BLaER1 treated with 17β-estradiol and CSF1 and Interleukin-3, amounts not matched to agents 10 nM and 100 nM (cell line): ENCODE results near the gene EXOC6B.

Experiments
- H3K27ac ChIP-seq, 11 experiments: shearing (Covaris generic); formaldehyde crosslinking; 2 replicates each; pipeline ENCODE4 v1.8.1; 2022
- H3K27me3 ChIP-seq, 11 experiments: shearing (Covaris generic); formaldehyde crosslinking; 2 replicates each; pipeline ENCODE4 v1.8.1; 2022
- H3K36me3 ChIP-seq, 11 experiments: shearing (Covaris generic); formaldehyde crosslinking; 2 replicates each; pipeline ENCODE4 v1.8.1; 2022
- H3K4me1 ChIP-seq, 10 experiments: shearing (Covaris generic); formaldehyde crosslinking; 2 replicates each; pipeline ENCODE4 v1.8.1; 2022
- H3K4me2 ChIP-seq, 11 experiments: shearing (Covaris generic); formaldehyde crosslinking; 2 replicates each; pipeline ENCODE4 v1.8.1; 2022
- H3K4me3 ChIP-seq, 10 experiments: shearing (Covaris generic); formaldehyde crosslinking; 2 replicates each; pipeline ENCODE4 v1.8.1; 2022
- H3K9ac ChIP-seq, 11 experiments: shearing (Covaris generic); formaldehyde crosslinking; 2 replicates each; pipeline ENCODE4 v1.8.1; 2022
- H3K9me3 ChIP-seq, 11 experiments: shearing (Covaris generic); formaldehyde crosslinking; replicated peaks in 1 of 11; 2 replicates each; pipeline ENCODE4 v1.8.1; 2022
- H4K20me1 ChIP-seq, 11 experiments: shearing (Covaris generic); formaldehyde crosslinking; 2 replicates each; pipeline ENCODE4 v1.8.1; 2022
- Cebpa-rat ChIP-seq, 11 experiments: shearing (Covaris generic); IDR thresholded peaks; 2 replicates each; pipeline ENCODE4 v1.8.1; 2022

EXOC6B gene

DNA sequence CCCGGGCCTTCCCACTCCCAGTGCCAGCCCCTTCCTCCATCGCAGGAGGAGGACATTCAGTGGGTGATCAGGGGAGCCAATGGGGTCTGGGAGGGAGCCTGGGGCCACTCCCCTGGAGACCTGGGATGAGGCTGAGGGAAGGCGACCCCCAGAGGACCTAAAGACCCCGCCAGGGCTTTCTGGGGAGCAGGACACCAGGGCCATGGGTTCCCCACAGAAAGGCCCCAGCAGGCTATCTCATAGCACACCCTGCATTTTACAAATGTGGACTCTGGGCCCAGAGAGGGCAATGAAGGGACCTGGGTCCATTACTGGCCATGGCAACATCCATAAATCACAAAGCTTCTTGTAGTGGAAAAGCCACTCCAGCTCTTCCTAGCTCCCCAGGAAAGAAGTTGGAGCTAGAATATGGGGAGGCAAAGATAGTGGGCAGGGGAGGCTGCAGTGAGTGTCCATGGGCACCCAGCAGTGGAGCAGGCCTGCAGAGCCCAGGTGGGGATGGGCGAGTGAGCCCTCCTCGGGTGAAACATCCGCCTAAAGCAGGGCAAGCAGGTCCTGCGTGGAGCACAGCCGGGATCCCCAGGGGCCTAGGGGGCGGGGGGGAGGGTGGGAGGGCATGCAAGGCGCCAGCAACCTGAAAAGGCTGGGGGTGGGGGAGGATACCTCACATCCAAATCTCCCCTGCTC is 692.0 kb downstream of the EXOC6B start:
- TF ChIP-seq Cebpa-rat (IDR thresholded peaks at IDR 0.05), result no peak
- Histone ChIP-seq H3K36me3 (no peaks in the 10 kb centered on the region), H3K4me2 (peak overlapping the region in 8 of 11 experiments; percentile 18 to 50 (median 42); a peak in 11 of 22 replicates), H3K9me3 (no peaks in the 10 kb centered on the region), H3K9ac (no peak overlapping the region; a peak in 1 of 22 replicates), H4K20me1 (peaks cover 0 to 4% (median 0%) of the 10 kb centered on the region in 11 experiments; a peak in 2 of 22 replicates), H3K4me3 (no peak overlapping the region), H3K27me3 (no peaks in the 10 kb centered on the region), H3K27ac (no peak overlapping the region), H3K4me1 (peaks cover 0 to 49% (median 34%) of the 10 kb centered on the region in 10 experiments; a peak in 16 of 20 replicates)

DNA sequence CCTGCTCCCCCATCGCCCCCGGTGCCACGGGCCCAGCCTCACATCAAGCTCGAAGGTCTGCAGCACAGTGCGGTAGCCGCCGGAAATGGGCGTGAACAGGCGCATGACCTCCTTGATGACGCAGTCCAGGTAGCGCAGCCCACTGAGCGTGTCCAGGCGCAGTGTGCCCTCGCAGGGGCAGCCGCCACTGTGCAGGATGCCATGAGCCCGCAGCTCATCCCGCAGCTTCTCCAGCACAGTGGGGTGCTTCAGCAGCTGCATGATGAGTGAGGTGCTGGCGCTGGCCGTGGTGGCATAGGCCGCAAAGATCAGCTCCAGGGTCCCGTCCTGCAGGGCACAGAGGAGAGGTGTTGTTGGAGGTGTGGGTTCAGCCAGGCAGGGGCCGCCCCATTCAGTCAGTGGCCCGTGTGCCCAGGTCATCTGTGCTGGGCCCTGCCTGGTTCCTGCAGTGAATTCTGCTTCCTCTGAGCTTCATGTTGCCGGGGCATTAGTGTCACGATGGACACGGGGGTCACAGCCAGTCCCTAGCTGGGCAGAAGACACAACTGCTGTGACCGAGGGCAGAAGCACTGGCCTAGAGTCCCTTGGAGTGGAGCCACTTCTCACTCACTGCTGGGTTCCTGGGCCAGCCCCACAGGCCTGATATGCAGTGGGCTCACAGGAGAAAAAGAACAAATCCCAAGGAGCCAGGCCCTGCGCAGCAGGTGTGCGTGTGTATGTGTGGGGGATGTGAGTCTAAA is 692.7 kb downstream of the EXOC6B start:
- H3K27ac ChIP-seq, result no peak overlapping the region
- peaks cover 0 to 4% (median 0%) of the 10 kb centered on the region in 11 experiments; a peak in 1 of 22 replicates for H4K20me1 ChIP-seq
- H3K4me1 ChIP-seq, result peaks cover 0 to 56% (median 40%) of the 10 kb centered on the region in 10 experiments; a peak in 16 of 20 replicates
- H3K9ac ChIP-seq, result no peak overlapping the region; a peak in 1 of 22 replicates
- H3K9me3 ChIP-seq, result no peaks in the 10 kb centered on the region
- no peak for TF ChIP-seq Cebpa-rat (IDR thresholded peaks at IDR 0.05)
- H3K4me2 ChIP-seq, result peak overlapping the region in 8 of 11 experiments; percentile 18 to 48 (median 40); a peak in 9 of 22 replicates
- H3K4me3 ChIP-seq, result no peak overlapping the region
- no peaks in the 10 kb centered on the region for H3K27me3 ChIP-seq
- no peaks in the 10 kb centered on the region for H3K36me3 ChIP-seq

DNA sequence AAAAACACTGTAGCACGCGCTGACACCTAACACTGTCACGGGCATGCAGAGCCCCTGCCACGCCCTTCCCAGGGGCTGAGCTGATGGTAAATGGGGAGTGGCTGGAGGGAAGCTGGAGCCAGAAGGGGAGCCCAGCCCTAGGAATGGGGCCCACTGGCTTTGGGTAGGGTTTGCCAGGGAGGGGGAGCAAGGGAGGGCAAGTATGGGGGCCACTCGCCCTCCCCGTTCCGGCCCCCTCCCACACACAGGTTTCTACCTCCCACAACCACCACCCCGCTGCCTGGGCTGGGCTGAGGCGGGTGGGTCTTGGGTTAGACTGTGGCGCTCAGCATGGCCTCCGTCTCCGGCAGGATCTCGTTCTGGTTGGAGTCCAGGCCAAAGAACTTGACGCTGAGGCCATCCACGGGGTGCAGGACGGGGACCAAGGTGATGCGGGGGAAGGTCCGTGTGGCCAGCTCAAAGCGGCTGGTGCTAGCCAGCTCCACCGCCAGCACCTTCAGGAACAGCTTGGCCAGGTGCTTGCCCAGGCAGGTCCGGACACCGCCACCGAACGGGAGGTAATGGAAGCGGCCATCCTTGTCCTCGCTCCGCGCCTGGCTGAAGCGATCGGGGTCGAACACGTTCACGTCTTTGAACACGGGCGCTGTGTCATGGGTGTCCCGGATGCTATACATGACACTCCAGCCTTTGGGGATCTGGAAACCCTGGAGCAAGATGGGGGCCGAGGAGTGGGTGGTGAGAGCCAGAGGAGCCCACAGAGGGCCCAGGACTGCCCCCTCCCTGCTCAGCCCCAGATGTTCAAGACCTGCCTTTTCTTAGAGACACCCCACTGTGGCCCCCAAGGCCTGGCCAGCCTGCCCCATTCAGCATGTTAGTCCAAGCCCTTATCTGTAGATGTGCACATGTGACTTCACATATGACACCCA is 693.7 kb downstream of the EXOC6B start:
- Histone ChIP-seq H3K4me1 (peaks cover 0 to 61% (median 50%) of the 10 kb centered on the region in 10 experiments; a peak in 17 of 20 replicates), H3K4me2 (peak overlapping the region in 1 of 11 experiments; percentile 40; a peak in 1 of 22 replicates), H3K9ac (no peak overlapping the region), H3K27ac (no peak overlapping the region), H3K4me3 (no peak overlapping the region), H3K9me3 (no peaks in the 10 kb centered on the region), H3K36me3 (no peaks in the 10 kb centered on the region), H4K20me1 (0 out of 22 replicates have a peak, but pooled peaks cover 0 to 3% (median 0%) of the 10 kb centered on the region in 11 experiments), H3K27me3 (no peaks in the 10 kb centered on the region)
- TF ChIP-seq Cebpa-rat (IDR thresholded peaks at IDR 0.05), result no peak

- Histone ChIP-seq H3K9ac (peak overlapping the region in 1 of 11 experiments; percentile 54; a peak in 1 of 22 replicates), H3K4me3 (no peak overlapping the region), H4K20me1 (no peaks in the 10 kb centered on the region), H3K4me2 (peak overlapping the region in 8 of 11 experiments; percentile 40 to 65 (median 60); a peak in 15 of 22 replicates), H3K4me1 (peaks cover 5 to 68% (median 58%) of the 10 kb centered on the region in 10 experiments), H3K27me3 (no peaks in the 10 kb centered on the region), H3K36me3 (no peaks in the 10 kb centered on the region), H3K9me3 (peaks cover 0 to 6% (median 3%) of the 10 kb centered on the region in 11 experiments; a peak in 7 of 22 replicates), H3K27ac (peak overlapping the region in 3 of 11 experiments; percentile 50 to 68 (median 54); a peak in 5 of 22 replicates)
- no peak for TF ChIP-seq Cebpa-rat (IDR thresholded peaks at IDR 0.05)
Measured at GRCh38 chr2:72131371-72131891, 694.4 kb downstream of the EXOC6B start.

DNA sequence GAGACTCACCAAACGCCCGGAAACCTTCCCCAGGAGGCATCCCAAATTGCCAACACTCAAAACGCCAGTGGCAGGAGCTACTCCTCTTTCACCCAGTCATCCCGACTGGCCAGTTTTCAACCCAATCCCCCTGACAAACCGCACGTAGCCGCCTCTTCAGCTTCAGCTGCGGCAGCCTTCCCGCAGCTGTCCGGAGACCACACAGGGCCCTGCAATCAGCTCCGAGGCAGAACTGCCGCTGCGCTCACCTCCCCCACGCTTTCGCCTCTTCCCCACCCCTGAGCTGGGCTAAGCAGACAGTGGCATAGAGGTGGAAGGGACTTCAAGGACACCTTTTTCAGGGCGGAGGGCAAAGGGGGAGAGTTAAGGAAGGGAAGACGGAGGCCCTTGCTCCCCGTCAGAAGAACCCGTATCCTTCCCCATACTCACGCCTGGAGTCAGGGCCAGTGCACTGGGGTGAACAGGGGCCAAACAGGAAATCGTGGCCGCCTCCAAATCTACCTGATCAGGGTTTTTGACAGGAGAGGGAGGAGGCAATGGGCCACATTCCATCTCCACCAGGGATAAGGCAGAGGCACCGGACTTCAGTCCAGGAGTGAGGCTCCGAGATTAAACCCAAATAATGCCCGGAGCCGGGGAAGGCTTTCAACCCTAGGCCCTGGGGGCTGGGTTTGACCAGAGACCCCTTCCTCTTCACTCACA is 695.0 kb downstream of the EXOC6B start:
- Histone ChIP-seq H3K9me3 (peaks cover 0 to 8% (median 5%) of the 10 kb centered on the region in 11 experiments; a peak in 7 of 22 replicates), H3K4me3 (no peak overlapping the region), H3K9ac (peak overlapping the region in 6 of 11 experiments; percentile 10 to 54 (median 28); a peak in 9 of 22 replicates), H3K4me2 (peak overlapping the region in 9 of 11 experiments; percentile 26 to 65 (median 60); a peak in 17 of 22 replicates), H3K4me1 (peaks cover 11 to 74% (median 64%) of the 10 kb centered on the region in 10 experiments), H4K20me1 (no peaks in the 10 kb centered on the region), H3K27ac (peak overlapping the region in 6 of 11 experiments; percentile 2 to 68 (median 52); a peak in 8 of 22 replicates), H3K36me3 (no peaks in the 10 kb centered on the region), H3K27me3 (no peaks in the 10 kb centered on the region)
- no peak for TF ChIP-seq Cebpa-rat (IDR thresholded peaks at IDR 0.05)

- peaks cover 0 to 17% (median 7%) of the 10 kb centered on the region in 11 experiments; a peak in 7 of 22 replicates for H3K9me3 ChIP-seq
- H3K4me1 ChIP-seq, result peaks cover 16 to 81% (median 72%) of the 10 kb centered on the region in 10 experiments
- H3K27ac ChIP-seq, result peak overlapping the region in 4 of 11 experiments; percentile 32 to 68 (median 52); a peak in 6 of 22 replicates
- peak overlapping the region in 3 of 11 experiments; percentile 25 to 53 (median 31); a peak in 3 of 22 replicates for H3K9ac ChIP-seq
- H4K20me1 ChIP-seq, result no peaks in the 10 kb centered on the region
- no peak for TF ChIP-seq Cebpa-rat (IDR thresholded peaks at IDR 0.05)
- no peaks in the 10 kb centered on the region for H3K36me3 ChIP-seq
- no peak overlapping the region for H3K4me3 ChIP-seq
- peak overlapping the region in 9 of 11 experiments; percentile 26 to 65 (median 60); a peak in 16 of 22 replicates for H3K4me2 ChIP-seq
- H3K27me3 ChIP-seq, result no peaks in the 10 kb centered on the region
Measured at GRCh38 chr2:72129681-72130340, 696.0 kb downstream of the EXOC6B start.

GRCh38 chr2:72128843-72129227 is 697.0 kb downstream of the EXOC6B start:
- peak overlapping the region in 8 of 11 experiments; percentile 17 to 84 (median 25); a peak in 8 of 22 replicates for H3K4me2 ChIP-seq
- H3K36me3 ChIP-seq, result no peaks in the 10 kb centered on the region
- peaks cover 16 to 76% (median 67%) of the 10 kb centered on the region in 10 experiments for H3K4me1 ChIP-seq
- TF ChIP-seq Cebpa-rat (IDR thresholded peaks at IDR 0.05), result no peak
- no peak overlapping the region; a peak in 2 of 22 replicates for H3K9ac ChIP-seq
- H3K27ac ChIP-seq, result peak overlapping the region in 4 of 11 experiments; percentile 40 to 95 (median 92); a peak in 7 of 22 replicates
- no peaks in the 10 kb centered on the region for H3K27me3 ChIP-seq
- H4K20me1 ChIP-seq, result no peaks in the 10 kb centered on the region
- no peak overlapping the region for H3K4me3 ChIP-seq
- H3K9me3 ChIP-seq, result peaks cover 0 to 25% (median 7%) of the 10 kb centered on the region in 11 experiments; a peak in 8 of 22 replicates
